Kidney (tissue), 14 donors: ENCODE measurements around the gene SDK1. TPM values are rescaled to one million over a fixed set of nuclear protein-coding genes. Genes with fewer than 3 reads are reported as not detected.

ENCODE experiments used
- DNase-seq, 5 donors: peaks; one replicate each; pipeline ENCODE4 v3.0.0-alpha.2; 2013 to 2020
- FAIRE-seq: peaks from 2 replicates; lab custom pipeline; 2012; peaks lifted over from hg19 to GRCh38; lab: Jason Lieb, UNC
- H3K27ac ChIP-seq, 2 donors: one replicate each; pipeline ENCODE4 v1.7.0; 2013; ENCODE audit warnings: low read depth in 2 of 2, low read length in 2 of 2, inconsistent platforms in 1 of 2
- H3K27me3 ChIP-seq: one replicate; pipeline ENCODE4 v1.7.1; 2013; ENCODE audit warnings: low read length, inconsistent platforms; ENCODE audit not compliant: control insufficient read depth, insufficient read depth
- H3K36me3 ChIP-seq, 3 donors: one replicate each; pipeline versions ENCODE4 v1.7.0 to v1.7.1; 2013; ENCODE audit warnings: low read length in 3 of 3, control low read depth in 1 of 3, inconsistent platforms in 1 of 3; ENCODE audit not compliant: insufficient read depth in 3 of 3, control insufficient read depth in 2 of 3
- H3K4me1 ChIP-seq, 3 donors: one replicate each; pipeline versions ENCODE4 v1.7.0 to v1.7.1; 2013; ENCODE audit warnings: low read length in 3 of 3, inconsistent platforms in 1 of 3, low read depth in 1 of 3; ENCODE audit not compliant: control insufficient read depth in 2 of 3, insufficient read depth in 2 of 3
- H3K4me3 ChIP-seq, 3 donors: one replicate each; pipeline versions ENCODE4 v1.7.0 to v1.8.1; 2013; ENCODE audit warnings: low read length in 3 of 3, control low read depth in 1 of 3, inconsistent platforms in 1 of 3
- H3K9ac ChIP-seq, 3 donors: one replicate each; pipeline versions ENCODE4 v1.7.0 to v1.7.1; 2013; ENCODE audit warnings: low read length in 3 of 3, control low read depth in 1 of 3, inconsistent platforms in 1 of 3
- H3K9me3 ChIP-seq, 3 donors: one replicate each; pipeline versions ENCODE4 v1.7.0 to v1.7.1; 2013; ENCODE audit warnings: low read length in 3 of 3, control low read depth in 1 of 3, inconsistent platforms in 1 of 3; ENCODE audit not compliant: control insufficient read depth in 2 of 3, insufficient read depth in 1 of 3
- intact Hi-C: fragments of 100-400 bp; cut with DNase I; formaldehyde crosslinking; loops from one replicate; pipeline ENCODE4 v1.11.1; 2022
- polyA plus RNA-seq: library from polyadenylated mRNA; stranded (reverse); fragments of 350-450 nt; fragmentation: Illumina TruSeq; extraction: RNeasy Lipid Tissue Mini Kit (QIAGEN cat#74804); gene quantifications from one replicate; pipeline ENCODE4 v1.2.3, GENCODE V29; 2014; ENCODE audit warnings: low read depth, low replicate concordance; ENCODE audit not compliant: insufficient read depth
- total RNA-seq: library from RNA; stranded (reverse); fragmentation: NEBNext Ultra II Directional; extraction: Animal tissue kit (Norgen Biotek cat#: 25700); gene quantifications from one replicate; pipeline ENCODE4 v1.2.1, GENCODE V29; 2021
- TF ChIP-seq, protein P1 (sequence below): IDR thresholded peaks from 3 replicates; pipeline ENCODE4 v1.5.1; 2012; ENCODE audit warnings: mild to moderate bottlenecking, moderate library complexity, borderline replicate concordance; ENCODE audit not compliant: insufficient read depth; ENCODE audit errors: extremely low read depth
- donor health status: control.
- donor health status: control.
- donor health status: control.
- donor health status: control.
- donor health status: control.
- donor health status: DM: yes; HTN: yes; CAD: no.
- donor health status: Normal renal cell carcinoma (clear cell type).

Gene SDK1
- total and polyA plus RNA-seq, 2 donors from 2014 or later = 2.0 to 38.3 TPM

DNA sequence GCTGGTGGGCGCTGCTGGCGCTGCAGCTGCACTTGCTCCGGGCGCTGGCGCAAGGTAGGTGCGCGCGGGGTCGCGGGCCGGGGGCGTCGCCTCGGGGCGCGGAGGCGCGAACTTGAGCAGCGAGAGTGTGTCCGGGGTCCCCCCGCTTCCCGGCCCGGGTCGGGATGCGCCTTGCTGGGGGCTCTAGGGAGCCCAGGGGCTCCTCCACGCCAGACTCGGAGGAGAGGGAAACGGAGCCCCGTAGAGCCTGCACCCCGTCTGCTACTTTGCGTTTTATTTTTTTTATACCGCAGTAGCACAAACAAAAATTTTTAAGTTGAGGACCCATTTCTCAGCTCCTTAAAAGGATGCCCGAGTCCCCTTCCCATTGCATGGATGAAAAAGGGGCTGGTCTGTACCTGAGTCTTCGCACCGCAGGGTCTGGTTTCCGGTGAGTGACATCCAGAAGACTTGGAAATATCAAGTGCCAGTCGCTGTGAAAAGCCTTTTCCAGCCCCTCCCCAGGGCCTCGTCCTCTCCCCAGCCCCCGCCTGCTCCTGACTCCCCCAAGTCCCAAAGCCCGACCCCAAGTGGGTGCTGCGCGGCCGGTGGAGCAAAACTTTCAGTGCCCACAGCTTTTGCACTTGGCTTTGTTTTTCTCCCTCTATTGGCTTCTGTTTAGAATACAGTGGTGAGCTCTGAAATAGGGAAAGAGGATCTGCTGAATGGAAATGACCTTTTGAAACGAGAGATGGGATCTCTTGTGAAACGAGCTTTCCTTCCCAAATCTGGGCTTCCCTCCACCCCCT, 973 bp downstream of the SDK1 start:
- Histone ChIP-seq H3K9ac (peak overlapping the region in 2 of 3 donors; percentile 22 to 30), H3K27ac (no peak overlapping the region), H3K4me1 (no peaks in the 10 kb centered on the region), H3K36me3 (no peaks in the 10 kb centered on the region), H3K4me3 (peak overlapping the region; percentile 57 to 75 (median 69)), H3K27me3 (no peaks in the 10 kb centered on the region), H3K9me3 (no peaks in the 10 kb centered on the region)
- DNase-seq (peak in 4 of 5 donors; percentile 62 to 78 (median 69)), FAIRE-seq (no peak)
- TF ChIP-seq, protein P1, sequence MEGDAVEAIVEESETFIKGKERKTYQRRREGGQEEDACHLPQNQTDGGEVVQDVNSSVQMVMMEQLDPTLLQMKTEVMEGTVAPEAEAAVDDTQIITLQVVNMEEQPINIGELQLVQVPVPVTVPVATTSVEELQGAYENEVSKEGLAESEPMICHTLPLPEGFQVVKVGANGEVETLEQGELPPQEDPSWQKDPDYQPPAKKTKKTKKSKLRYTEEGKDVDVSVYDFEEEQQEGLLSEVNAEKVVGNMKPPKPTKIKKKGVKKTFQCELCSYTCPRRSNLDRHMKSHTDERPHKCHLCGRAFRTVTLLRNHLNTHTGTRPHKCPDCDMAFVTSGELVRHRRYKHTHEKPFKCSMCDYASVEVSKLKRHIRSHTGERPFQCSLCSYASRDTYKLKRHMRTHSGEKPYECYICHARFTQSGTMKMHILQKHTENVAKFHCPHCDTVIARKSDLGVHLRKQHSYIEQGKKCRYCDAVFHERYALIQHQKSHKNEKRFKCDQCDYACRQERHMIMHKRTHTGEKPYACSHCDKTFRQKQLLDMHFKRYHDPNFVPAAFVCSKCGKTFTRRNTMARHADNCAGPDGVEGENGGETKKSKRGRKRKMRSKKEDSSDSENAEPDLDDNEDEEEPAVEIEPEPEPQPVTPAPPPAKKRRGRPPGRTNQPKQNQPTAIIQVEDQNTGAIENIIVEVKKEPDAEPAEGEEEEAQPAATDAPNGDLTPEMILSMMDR = no peak
- intact Hi-C loops = no loop called here

DNA sequence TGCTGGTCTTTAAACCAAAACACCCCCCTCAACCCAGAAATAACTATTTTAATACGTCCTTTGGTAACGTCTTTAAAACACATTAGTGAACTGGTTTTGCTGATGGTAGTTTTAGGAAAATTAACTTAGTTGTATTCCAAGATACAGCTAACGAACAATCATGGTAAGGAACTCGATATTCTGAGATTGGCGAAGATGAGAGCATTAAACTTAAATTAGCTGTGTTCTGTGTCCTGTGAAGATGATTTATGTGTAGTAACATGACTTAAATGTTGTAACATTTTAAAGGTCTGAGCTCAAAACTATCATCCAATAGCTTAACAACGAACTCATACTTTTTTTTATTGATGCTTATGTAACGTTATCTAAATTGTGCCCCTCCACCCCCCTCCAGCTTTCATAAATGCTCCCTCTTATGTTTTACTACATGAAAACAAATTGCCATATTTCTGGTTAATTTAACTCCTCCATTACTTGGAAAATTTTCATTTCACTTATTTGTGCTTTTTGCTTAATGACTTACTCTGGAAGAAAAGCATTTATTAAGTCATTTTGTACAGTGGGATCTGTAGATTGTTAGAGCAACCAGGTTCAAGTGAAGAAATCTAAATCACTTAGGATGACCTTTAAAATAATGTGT, 1.7 kb downstream of the SDK1 start:
- Histone ChIP-seq H3K36me3 (no peaks in the 10 kb centered on the region), H3K4me3 (peak overlapping the region in 1 of 3 donors; percentile 75), H3K4me1 (no peaks in the 10 kb centered on the region), H3K27ac (no peak overlapping the region), H3K9ac (peak overlapping the region in 1 of 3 donors; percentile 30), H3K9me3 (no peaks in the 10 kb centered on the region), H3K27me3 (no peaks in the 10 kb centered on the region)
- intact Hi-C loops = no loop called here
- no peak for DNase-seq
- TF ChIP-seq, protein P1 = no peak
- no peak for FAIRE-seq

DNA sequence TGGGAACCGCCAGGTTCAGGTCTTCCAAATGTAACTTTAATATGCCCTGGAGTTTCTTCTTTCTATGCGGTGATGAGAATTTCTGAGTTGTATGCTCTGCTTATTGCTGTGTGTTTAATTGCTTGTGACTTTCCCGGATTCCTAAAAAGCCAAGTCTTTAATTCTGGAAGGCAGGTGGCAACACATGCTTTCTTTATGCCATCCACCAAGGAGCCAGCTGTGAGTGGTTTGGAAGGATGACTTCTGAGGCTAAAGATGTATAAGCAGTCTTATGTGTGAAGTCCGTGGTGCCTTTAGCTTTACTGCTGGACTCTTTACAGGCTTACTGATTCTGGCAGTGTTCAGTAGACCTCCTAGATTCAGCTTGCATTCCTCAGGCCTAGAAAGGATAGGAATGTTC, 3.1 kb downstream of the SDK1 start:
- H3K9me3 ChIP-seq = no peaks in the 10 kb centered on the region
- no peaks in the 10 kb centered on the region for H3K36me3 ChIP-seq
- no peak overlapping the region for H3K27ac ChIP-seq
- DNase-seq (peak in 1 of 5 donors; percentile 31), FAIRE-seq (no peak)
- TF ChIP-seq, protein P1 = no peak
- H3K4me1 ChIP-seq = no peaks in the 10 kb centered on the region
- H3K4me3 ChIP-seq = no peak overlapping the region
- no peak overlapping the region for H3K9ac ChIP-seq
- intact Hi-C loops = no loop called here
- H3K27me3 ChIP-seq = no peaks in the 10 kb centered on the region
